Left ventricle myocardium superior (tissue), 1 donor: ENCODE results near the gene FAM20C. TPM values are rescaled to one million over a fixed set of nuclear protein-coding genes. Genes with fewer than 3 reads are reported as not detected.
"Not testable (repeated sequence)": the region's sequence is repeated elsewhere in the genome, so short reads cannot be mapped to it uniquely, and the experiment has no call there.

Experiments used
- ATAC-seq: fragments of 200-7000 bp; cut with Tn5 transposase; one replicate; pipeline ENCODE4 v1.9.1; 2020; ENCODE audit warnings: mild to moderate bottlenecking, moderate library complexity
- DNase-seq: peaks from one replicate; pipeline ENCODE4 v3.0.0-alpha.2; 2020
- intact Hi-C: fragments of 100-400 bp; cut with micrococcal nuclease; formaldehyde crosslinking; loops from one replicate; pipeline ENCODE4 v1.11.0; 2022
- total RNA-seq: library from RNA; stranded (reverse); fragmentation: NEBNext Ultra II Directional; extraction: Animal tissue kit (Norgen Biotek cat#: 25700); gene quantifications from one replicate; pipeline ENCODE4 v1.2.1, GENCODE V29; 2021
- donor health status: DM: no; HTN: yes; CAD: no; lungs with severe emphysema.

FAM20C gene
- total RNA-seq, 1 donor from 2014 or later, result 23.8 TPM

DNA sequence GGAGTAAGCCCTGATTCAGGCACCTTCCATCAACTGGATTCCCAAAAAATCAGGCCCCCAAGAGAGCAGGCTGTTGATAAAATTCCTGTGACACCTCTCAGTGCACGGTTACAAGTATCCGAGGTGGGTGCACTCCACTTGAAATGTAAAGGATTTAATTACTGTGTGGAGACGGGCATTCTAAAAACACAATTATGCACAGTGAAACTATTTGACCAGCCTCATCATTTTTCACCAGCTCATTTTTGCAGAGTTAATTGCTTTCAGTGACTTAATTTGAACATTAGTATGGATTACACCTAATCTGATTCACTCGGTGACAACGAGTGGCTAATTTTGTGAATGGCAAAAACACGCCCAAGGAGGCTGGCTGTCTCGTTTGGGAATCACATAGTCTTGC, 99.9 kb downstream of the FAM20C start:
- ATAC-seq (no peak), DNase-seq (no peak)
- intact Hi-C loops, result no loop called here

DNA sequence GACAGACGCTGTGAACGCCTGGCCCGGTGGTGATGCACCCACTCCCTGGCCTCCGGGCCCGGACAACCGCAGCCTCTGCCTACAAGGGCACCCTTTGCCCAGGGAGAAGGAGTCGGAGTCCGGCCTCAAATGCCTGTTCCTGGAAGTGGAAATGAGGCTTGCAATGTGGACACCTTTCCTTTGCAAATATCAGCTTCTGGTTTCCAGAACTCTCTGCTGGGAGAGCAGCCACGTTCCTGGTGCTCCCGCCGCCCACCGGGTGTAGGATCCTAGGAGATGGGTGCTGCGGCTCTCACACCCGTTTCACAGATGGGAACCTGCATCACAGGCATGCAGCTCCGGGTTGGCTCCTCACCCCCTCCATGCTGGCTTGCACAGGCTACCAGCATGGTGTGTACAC, 100.5 kb downstream of the FAM20C start:
- intact Hi-C loops, result no loop called here
- ATAC-seq (no peak), DNase-seq (no peak)

DNA sequence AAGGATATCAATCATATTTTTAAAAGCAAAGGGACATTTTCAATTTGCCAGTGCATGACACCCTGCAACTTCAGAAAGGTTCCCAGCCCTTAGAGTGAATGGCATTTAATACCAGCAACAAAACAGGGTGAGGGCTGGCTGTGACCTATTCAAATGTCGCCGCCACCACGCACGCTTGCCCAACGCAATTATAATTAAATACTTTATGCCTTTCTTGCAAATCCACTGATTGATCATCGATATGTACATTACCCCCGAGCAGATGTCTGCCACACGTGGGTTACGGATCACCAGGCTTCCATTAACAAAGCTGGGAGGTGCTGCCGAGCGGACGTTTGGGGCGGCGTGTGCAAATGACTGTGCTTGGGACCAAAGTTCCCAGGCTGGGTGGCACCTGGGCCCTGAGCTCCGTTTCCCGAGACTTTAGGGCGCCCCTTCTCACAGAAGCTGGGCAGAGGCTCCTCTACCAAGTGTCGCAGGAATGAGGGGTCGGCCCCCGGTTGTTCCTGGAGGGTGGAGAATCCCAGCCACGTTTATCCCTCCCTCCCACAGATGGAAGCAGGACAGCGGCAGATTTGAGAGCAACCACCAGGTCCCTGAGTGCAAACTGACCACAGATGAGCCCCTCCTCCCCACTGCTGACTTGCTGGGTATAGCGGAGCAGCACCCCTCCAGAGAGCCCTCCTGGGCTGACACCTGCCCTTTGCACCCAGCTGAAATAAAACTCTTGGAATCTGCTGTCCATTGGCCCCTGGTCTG, 101.5 kb downstream of the FAM20C start:
- DNase-seq, result no peak
- ATAC-seq, result no peak

DNA sequence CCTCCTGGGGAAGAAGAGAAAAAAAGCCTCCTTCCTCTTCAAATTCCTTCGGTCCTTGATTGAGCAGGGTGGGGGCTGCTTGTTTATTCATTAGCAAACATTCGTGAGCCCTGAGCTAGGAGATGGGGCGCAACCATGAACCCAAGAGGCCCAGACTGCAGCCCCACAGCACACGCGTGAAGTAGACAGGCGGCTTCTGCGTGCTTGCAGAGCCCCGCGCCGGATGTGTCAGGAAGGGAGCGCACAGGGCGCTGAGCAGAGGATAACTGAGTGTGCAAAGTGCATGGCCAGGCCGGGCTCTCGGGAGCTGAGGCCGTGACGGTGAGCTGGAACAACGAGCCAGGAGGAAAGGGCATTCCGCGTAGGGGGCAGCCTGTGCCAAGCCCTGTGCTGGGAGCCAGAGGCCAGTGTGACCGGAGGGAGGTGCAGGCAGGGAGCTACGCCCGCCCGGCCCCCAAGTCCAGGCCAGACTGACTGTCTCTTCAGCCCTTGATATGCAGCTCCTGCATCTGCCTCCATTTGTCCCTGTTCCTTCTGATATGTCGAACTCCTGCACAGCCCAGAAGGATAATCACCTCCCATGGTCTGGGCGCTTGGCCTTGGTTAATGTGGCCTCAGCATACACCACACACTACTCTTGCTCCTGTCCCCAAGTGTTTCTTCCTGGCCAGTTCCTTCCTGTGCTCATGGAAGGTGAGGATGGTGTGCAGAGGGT, 102.2 kb downstream of the FAM20C start:
- DNase-seq (no peak), ATAC-seq (no peak)
- intact Hi-C loops, result no loop called here

More for the DNA sequence above, 101.5 kb downstream of the FAM20C start:
- intact Hi-C loops, result no loop called here

DNA sequence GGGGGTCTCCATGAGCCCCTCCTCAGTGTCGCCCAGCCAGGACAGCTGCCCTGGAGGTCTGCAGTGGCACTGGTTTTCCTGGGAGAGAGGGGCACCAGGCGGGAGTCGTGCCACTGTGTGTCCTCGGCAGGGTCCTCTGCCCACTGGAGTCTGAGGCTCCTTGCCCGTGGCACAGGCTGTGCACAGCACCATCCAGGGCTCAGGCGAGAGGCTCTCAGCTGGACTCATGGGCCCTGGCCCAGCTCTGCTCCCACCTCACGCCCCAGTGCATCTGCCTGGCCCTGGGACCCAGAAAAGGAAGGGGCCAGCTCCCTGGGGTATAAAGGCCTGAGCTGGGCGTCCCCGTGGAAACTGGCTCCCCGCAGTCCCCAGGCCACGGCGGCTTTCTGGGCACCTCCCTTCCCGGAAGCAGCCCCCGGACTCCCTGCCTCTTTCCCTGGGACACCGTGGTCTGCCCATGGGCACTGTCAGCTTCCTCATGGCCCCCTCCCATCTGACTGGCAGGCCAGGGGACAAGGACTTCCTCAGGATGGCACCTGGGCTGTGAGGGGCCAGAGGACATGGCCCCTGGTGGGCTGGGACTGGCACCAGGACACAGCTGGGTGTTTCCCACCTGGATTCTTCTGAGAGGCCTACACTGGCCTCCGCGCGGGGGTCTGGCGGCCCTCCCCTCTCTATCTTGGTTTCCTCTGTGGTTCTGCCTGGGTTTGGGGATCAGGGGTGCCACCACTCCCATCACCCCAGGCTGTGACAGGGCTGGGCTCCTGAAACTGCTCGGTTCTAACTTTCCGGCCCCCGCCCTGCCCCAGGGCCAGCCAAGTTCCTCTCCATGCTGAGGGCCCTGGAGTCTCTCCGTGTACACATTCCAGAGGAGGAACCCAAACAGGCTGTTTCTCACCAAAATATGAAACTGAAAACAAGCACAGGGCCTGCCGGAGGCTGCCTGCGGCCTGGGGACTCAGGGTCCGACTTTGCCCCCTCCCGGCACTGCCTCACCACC, 103.1 kb downstream of the FAM20C start:
- intact Hi-C loops, result no loop called here
- DNase-seq (no peak), ATAC-seq (no peak)

DNA sequence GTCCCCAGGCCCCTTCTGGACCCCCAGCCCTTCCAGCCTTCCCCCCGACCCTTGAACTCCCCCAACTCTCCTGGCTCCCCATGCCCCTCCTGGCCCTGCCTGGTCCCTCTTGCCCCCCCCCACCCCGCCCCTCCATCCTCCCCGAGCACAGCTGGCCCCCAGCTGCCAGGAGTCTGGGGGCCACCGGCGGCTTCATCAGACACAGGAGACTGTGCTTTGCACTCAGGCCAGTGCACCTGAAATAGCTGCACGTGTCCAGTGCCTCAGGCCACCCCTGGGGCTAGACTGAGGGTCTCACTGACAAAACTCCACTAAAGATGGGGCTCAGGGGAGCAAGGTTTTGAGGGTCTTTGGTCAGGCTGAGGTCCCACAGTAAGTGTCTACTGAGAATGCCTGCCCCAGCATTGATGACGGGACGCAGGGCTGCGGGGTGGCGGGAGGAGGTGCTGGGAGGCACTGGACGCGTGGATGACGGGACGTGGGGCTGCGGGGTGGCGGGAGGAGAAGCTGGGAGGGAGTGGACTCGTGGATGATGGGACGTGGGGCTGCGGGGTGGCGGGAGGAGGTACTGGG, 104.1 kb downstream of the FAM20C start:
- ATAC-seq (no peak), DNase-seq (no peak)
- intact Hi-C loops, result no loop called here

DNA sequence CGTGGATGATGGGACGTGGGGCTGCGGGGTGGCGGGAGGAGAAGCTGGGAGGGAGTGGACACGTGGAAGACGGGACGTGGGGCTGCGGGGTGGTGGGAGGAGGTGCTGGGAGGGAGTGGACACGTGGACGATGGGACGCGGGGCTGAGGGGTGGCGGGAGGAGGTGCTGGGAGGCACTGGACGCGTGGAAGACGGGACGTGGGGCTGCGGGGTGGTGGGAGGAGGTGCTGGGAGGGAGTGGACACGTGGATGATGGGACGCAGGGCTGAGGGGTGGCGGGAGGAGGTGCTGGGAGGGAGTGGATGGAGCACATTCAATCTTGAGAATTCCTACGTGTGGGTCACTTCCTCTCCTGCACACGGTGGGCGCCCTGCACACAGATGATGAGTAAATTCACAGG, 104.8 kb downstream of the FAM20C start:
- ATAC-seq, intact Hi-C loops, DNase-seq: not testable (repeated sequence)

DNA sequence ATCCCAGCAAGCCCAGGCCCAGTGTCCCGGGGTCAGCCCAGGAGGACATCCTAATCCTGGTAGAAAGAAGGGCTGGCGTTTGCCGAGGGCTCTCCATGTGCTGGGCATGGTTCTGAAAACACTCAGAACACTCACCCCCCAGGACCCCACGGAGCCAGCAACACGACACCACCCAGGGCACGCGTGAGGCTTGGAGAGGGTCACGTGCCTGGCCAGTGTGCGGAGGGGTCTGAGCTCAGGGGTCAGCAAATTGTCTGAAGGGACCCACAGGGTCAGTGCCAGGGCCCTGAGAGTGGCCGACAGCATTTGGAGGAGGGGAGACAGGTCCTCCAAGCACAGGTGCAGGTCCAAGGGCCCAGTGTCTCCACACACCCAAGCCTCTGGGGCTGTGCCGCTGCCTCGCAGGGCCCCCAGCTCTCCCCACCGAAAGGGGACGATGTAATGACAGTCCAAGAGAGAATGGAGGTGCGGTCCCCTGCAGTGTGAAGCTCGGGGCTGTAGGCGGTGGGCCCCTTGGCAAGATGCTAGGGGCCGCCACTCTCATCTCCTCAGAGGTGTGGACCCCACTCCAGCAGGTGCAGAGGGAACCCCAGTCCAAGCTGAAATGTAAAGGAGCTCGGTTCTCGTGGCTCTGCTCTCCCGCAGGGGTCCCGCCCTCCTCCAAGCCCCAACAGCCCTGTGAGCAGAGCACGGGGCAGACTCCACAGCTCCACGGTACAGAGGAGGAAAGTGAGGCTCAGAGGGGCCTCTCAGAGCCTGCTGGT, 105.4 kb downstream of the FAM20C start:
- DNase-seq (no peak), ATAC-seq (no peak)
- intact Hi-C loops, result no loop called here

DNA sequence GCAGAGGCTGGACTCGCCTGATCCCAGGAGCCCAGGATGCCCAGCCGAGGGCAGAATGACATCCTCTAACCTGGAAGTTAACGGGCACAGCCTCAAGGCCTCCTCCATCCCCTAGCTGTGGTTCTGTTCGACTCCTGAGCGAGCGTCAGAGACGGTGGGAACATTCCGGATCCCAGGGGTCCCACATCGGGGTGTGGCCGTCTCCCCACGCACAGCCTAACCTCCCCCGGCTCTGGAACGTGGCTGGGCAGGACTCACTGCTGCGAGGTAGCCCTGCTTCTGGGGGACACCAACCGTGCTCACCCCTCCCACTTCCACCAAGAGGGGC, 106.0 kb downstream of the FAM20C start:
- no peak for DNase-seq
- intact Hi-C loops, result no loop called here
- no peak for ATAC-seq

DNA sequence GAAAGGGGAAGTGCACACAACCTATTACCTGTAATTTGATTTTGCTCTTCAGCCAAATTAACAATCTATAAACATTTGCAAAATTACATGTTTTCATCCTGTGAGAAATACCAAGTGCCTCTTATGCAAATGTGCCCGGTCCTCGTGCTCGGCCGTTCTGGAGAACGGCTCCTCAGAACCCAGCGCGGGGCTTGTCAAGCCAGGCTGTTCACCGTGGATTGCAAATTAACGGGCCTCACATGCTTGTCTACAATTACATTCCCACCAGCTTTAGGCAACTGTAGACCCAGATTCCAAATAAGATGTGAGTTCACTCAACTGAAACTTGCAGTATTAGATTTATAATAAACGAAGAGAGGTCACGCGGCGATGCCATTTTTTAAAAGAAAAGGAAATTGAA, 106.4 kb downstream of the FAM20C start:
- intact Hi-C loops, result no loop called here
- no peak for ATAC-seq
- no peak for DNase-seq

DNA sequence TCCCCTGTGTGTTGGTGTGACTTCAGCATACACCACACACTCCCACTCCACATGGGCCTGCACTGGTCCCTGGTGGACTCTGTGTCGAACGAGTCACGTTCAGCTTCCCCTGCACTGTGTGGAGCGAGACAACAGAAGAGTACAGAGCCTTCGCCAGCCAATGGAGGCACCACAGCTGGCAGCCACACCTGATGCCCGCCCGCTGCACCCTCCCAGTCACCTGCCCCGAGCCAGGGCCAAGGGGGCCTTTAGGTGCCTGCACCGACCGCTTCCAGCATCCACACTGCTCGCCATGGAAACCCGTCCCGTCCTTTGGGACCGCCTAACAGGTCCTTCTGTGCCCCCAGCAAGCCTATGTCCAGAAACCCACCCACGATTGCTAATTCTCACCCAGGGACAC, 106.8 kb downstream of the FAM20C start:
- ATAC-seq, result no peak
- no peak for DNase-seq
- intact Hi-C loops, result no loop called here

DNA sequence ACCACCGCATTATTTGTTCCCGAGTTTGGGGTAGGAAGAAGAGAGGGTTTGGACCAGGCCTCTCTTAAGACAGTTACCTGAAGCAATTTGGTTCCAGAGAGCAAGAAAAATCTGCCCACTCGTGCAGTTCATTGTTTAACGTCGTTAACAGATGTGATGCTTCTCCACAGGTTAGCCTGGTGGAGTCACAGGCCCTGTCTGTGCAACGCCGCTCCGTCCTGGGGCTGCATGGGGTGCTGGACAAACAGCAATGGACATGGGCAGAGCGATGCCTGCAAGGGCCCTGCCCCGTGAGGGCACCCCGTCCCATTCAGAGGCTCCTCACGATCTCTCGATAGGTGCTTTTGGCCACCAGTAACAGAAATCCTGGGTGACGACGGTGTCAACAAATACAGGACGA, 107.3 kb downstream of the FAM20C start:
- DNase-seq (no peak), ATAC-seq (no peak)
- intact Hi-C loops, result no loop called here

DNA sequence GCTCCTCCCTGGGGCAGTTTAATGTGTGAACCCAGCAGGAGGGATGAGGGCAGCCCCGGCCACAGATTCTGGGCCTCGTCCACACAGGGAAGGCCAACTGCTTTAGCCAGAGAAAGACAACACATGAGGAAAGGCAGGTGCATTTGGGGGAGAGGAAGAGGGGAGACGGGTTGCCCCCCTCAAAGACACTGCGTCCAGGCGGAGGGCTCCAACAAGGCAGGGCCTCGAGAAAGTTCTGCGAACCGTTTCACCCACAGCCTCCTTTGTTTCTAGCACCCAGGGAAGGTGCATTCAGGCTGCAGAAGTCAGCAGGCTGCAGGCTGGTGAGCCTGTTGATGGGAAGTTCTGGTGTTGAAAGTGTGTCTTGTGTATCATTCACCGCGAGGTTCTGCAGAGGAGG, 107.7 kb downstream of the FAM20C start:
- ATAC-seq (no peak), DNase-seq (no peak)
- intact Hi-C loops, result no loop called here

DNA sequence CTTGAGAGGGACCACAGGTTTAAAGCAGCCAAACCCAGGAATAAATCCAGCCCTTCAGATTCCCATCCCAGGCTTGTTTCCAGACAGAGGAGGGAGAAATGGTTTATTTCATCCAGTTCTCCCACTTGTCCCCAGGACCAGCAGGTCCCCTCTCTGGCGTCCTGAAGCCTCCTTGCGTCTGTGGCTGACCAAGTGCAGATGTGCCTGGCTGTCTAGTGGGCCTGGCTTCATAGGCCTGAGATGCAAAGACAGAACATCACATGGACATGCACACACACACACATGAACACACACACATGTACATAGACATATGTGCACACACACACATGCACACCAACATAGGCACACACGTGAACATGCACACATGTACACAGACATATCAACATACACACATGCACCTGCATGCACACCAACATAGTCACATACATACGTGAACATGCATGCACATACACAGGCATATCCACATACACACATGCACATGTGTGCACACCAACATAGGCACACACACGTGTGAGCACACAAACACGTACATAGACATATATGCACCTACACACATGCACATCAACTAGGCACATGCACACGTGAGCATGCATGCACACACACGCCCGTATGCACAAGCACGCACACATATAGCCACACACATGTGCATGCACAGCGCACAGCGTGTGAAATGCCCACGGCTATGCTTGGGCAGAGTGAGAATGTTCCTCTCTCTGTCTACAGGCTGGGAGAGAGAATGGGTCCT, 108.3 kb downstream of the FAM20C start:
- DNase-seq (no peak), ATAC-seq (no peak)
- intact Hi-C loops, result no loop called here

DNA sequence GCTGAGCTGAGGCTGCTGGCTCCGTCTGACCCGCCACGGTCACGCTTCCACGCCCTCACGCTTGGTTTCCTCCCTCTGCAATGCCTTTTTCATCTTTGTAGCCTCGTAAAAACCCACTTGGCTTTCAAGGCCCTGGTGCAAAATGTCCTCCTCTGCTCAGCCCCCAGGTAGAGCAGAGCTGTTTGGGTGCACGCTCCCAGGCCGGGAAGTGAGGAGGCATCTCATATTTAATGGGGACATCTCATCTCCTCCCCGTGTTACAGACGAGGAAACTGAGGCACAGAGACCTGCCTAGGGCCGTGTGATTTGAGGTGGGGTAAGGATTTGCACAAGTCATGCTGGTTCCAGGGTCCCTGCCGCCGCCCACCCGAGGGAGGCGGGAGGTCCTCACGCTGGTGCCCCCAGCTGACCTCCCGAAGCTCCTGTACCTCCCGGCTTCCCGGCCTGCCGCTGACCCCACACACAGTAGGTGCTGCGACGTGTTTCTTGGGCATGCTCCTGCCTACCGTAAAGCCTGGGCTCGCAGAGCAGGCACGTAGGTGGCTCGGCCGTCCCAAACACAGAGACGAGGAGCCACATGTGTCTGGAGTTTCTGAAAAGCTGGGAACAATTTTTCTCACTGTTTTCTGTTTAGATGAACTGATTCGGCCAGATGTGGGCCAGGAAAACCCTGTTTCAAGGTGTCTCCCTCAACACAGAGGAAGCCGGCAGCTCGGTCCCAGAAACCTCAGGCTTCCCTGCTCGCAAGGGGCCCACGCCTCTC, 109.1 kb downstream of the FAM20C start:
- no peak for DNase-seq
- intact Hi-C loops, result no loop called here
- no peak for ATAC-seq

DNA sequence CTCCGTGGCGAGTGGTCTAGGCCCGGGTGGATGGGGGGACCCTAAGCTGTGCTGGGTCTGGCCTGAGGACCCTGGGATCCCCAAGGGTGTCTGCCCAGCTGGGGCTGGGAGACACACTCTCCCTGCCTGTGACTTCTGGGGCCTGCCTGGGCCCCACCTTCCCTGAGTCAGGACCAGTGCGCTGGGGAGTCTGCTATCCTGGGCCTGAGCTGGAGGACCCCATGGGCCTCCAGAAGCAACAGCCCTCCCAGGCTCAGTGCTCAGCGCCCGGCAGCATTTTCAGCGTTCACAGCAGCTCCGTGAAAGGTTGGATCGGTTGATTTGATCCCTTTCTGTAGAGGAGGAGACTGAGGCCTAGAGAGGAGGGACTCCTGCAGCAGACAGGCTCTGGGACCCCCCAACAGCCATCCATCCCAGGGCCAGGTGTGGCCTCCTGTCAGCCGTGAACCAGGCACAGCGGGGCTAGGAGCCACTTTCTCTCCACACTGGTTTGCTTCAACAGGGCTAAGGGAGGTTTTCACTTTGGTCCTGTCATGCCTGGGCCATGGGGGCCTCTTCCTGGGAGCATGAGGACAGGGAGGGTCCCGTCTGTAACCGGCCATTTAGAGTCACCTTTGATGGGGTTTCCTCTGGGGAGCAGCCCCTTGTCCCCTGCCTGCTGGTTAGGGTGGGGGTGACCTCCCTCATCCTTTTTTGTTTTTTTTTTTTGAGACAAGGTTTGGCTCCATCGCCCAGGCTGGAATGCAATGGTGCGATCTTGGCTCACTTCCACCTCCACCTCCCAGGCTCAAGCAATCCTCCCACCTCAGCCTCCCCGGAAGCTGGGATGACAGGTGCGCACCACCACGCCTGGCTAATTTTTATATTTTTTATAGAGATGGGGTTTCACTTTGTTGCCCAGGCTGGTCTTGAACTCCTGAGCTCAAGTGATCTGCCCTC, 110.0 kb downstream of the FAM20C start:
- intact Hi-C loops, result no loop called here
- ATAC-seq, result no peak
- DNase-seq, result no peak
